ENCODE data around the gene HAPSTR1. TPM values are rescaled to one million over a fixed set of nuclear protein-coding genes. Genes with fewer than 3 reads are reported as not detected.

The HAPSTR1 gene
- total RNA-seq, 1 experiment from 2014 or later = 82.8 TPM

DNA sequence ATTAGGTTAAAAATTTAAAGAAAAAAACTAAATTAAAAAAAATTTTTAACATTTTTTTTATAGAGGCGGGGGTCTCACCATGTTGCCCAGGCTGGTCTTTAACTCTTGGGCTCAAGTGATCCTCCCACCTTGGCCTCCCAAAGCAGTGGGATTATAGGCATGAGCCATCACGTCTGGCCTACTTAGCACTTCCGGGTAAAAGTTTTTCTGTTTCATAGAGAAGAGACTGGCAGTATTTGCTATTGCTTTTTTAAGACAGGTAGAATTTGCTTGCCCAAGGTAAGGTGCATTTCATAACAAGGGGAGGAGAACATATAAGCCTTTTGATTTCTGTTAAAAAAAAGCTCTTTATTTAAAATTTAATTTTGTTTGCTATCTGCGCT, 12.0 kb upstream of the HAPSTR1 start:
- H3F3A ChIP-seq (ENCODE audit: insufficient read depth, low read depth) = peaks cover 26% of the 10 kb centered on the region
- no peak for TF ChIP-seq EZH2 (IDR thresholded peaks at IDR 0.05; ENCODE audit: low read depth)
- TF ChIP-seq, protein P1, sequence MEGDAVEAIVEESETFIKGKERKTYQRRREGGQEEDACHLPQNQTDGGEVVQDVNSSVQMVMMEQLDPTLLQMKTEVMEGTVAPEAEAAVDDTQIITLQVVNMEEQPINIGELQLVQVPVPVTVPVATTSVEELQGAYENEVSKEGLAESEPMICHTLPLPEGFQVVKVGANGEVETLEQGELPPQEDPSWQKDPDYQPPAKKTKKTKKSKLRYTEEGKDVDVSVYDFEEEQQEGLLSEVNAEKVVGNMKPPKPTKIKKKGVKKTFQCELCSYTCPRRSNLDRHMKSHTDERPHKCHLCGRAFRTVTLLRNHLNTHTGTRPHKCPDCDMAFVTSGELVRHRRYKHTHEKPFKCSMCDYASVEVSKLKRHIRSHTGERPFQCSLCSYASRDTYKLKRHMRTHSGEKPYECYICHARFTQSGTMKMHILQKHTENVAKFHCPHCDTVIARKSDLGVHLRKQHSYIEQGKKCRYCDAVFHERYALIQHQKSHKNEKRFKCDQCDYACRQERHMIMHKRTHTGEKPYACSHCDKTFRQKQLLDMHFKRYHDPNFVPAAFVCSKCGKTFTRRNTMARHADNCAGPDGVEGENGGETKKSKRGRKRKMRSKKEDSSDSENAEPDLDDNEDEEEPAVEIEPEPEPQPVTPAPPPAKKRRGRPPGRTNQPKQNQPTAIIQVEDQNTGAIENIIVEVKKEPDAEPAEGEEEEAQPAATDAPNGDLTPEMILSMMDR (conservative IDR thresholded peaks at IDR 0.05) = no peak
- H3K79me2 ChIP-seq (ENCODE audit: low read depth) = no peaks in the 10 kb centered on the region
- no peak overlapping the region for H3K4me3 ChIP-seq
- H3K9me3 ChIP-seq (ENCODE audit: insufficient read depth, low read depth) = no peaks in the 10 kb centered on the region; the same call in 1 of the 2 replicates
- ChIA-PET CTCF (no interaction called here), POLR2A (ENCODE audit: unreplicated experiment) (interaction anchor here (0.9 kb wide), 1 partner anchor 12 kb away, joined by 11 read pairs; the partner anchor contains the start of gene HAPSTR1)
- no peaks in the 10 kb centered on the region for H3K27me3 ChIP-seq (ENCODE audit: insufficient read depth, low read depth)
- no peak overlapping the region for H3K27ac ChIP-seq
- BruUV-seq (replicated peaks) = no TSS peak
- no peaks in the 10 kb centered on the region for H3K9me2 ChIP-seq (ENCODE audit: insufficient read depth)
- no peaks in the 10 kb centered on the region for H4K20me1 ChIP-seq (ENCODE audit: insufficient read depth)
- peaks cover 34% of the 10 kb centered on the region for H3K4me1 ChIP-seq (replicated peaks; ENCODE audit: insufficient read depth)
- no peak overlapping the region for H3K4me2 ChIP-seq
- no peak overlapping the region for H2AFZ ChIP-seq
- intact Hi-C loops (cut with micrococcal nuclease; ENCODE audit: unreplicated experiment) = loop anchor here (5.0 kb wide), 1 partner anchor 48 kb away; no protein-coding TSS in a partner anchor
- no peaks in the 10 kb centered on the region for H3K36me3 ChIP-seq (ENCODE audit: low read depth)
- no peak for DNase-seq

DNA sequence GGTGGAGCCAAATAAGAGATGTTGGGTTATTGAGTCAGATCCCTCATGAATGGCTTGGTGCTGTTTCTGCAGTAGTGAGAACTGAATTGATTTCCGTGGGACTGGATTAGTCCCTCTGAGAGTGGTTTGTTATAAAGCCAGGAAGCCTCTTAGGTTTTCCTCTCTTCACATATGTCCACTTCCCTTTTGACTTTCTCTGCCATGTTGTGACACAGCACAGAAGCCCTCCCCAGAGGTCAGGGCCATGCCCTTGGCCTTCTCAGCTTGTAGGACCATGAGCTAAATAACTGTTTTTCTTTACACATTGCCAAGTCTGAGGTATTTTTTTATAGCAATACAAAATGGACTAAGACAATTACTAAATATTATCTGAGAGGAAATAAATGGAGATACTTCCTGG, 10.3 kb upstream of the HAPSTR1 start:
- Histone ChIP-seq H3K27ac (no peak overlapping the region), H2AFZ (no peak overlapping the region), H3K9me2 (ENCODE audit: insufficient read depth) (no peaks in the 10 kb centered on the region), H3K4me1 (replicated peaks; ENCODE audit: insufficient read depth) (peaks cover 27% of the 10 kb centered on the region), H3K27me3 (ENCODE audit: insufficient read depth, low read depth) (no peaks in the 10 kb centered on the region), H3K79me2 (ENCODE audit: low read depth) (no peaks in the 10 kb centered on the region), H3K9me3 (ENCODE audit: insufficient read depth, low read depth) (no peaks in the 10 kb centered on the region; the same call in 1 of the 2 replicates), H3F3A (ENCODE audit: insufficient read depth, low read depth) (peaks cover 17% of the 10 kb centered on the region), H3K4me3 (no peak overlapping the region), H3K36me3 (ENCODE audit: low read depth) (no peaks in the 10 kb centered on the region), H3K4me2 (no peak overlapping the region), H4K20me1 (ENCODE audit: insufficient read depth) (no peaks in the 10 kb centered on the region)
- no peak for TF ChIP-seq EZH2 (IDR thresholded peaks at IDR 0.05; ENCODE audit: low read depth)
- TF ChIP-seq, protein P1 (conservative IDR thresholded peaks at IDR 0.05) = no peak
- DNase-seq = no peak
- no TSS peak for BruUV-seq (replicated peaks)
- intact Hi-C loops (cut with micrococcal nuclease; ENCODE audit: unreplicated experiment) = no loop called here
- ChIA-PET CTCF (no interaction called here), POLR2A (ENCODE audit: unreplicated experiment) (interaction anchor here (0.6 kb wide), 1 partner anchor 10 kb away, joined by 4 read pairs; the partner anchor contains the start of gene HAPSTR1)

DNA sequence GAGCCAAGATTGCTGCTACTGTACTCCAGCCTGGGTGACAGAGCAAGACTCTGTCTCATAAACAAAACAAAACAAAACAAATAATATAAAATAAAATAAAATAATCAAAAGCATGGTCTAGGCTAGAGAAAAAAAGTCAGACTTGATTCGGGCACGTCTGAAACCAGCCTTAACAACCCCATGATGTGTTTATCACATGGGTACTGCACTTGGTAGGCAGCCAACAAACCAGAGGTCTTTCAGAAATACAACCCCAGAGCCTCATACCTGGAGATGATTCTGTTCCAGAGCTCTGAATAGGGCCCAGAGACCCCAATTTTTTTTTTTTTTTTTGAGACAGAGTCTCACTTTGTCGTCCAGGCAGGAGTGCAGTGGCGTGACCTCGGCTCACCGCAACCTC, 9.6 kb upstream of the HAPSTR1 start:
- Histone ChIP-seq H3K79me2 (ENCODE audit: low read depth) (no peaks in the 10 kb centered on the region), H2AFZ (no peak overlapping the region), H3K9me2 (ENCODE audit: insufficient read depth) (no peaks in the 10 kb centered on the region), H3K4me3 (no peak overlapping the region), H3K4me1 (replicated peaks; ENCODE audit: insufficient read depth) (peaks cover 20% of the 10 kb centered on the region), H3K27me3 (ENCODE audit: insufficient read depth, low read depth) (no peaks in the 10 kb centered on the region), H3K36me3 (ENCODE audit: low read depth) (no peaks in the 10 kb centered on the region), H3K4me2 (no peak overlapping the region), H3K9me3 (ENCODE audit: insufficient read depth, low read depth) (no peaks in the 10 kb centered on the region; the same call in 1 of the 2 replicates), H4K20me1 (ENCODE audit: insufficient read depth) (no peaks in the 10 kb centered on the region), H3F3A (ENCODE audit: insufficient read depth, low read depth) (peaks cover 14% of the 10 kb centered on the region), H3K27ac (no peak overlapping the region)
- BruUV-seq (replicated peaks) = no TSS peak
- ChIA-PET POLR2A (ENCODE audit: unreplicated experiment) (no interaction called here), CTCF (no interaction called here)
- DNase-seq = no peak
- TF ChIP-seq, protein P1 (conservative IDR thresholded peaks at IDR 0.05) = no peak
- no peak for TF ChIP-seq EZH2 (IDR thresholded peaks at IDR 0.05; ENCODE audit: low read depth)
- intact Hi-C loops (cut with micrococcal nuclease; ENCODE audit: unreplicated experiment) = no loop called here

Measured in PC-9 (cell line).